HG02938 (cell line): ENCODE measurements around the gene CYBB.

Experiments used
- ATAC-seq: cut with Tn5 transposase; IDR thresholded peaks from one replicate; pipeline ENCODE4 v1.9.1; 2021; ENCODE audit warnings: mild to moderate bottlenecking, moderate library complexity; ENCODE audit not compliant: unreplicated experiment

Gene CYBB

DNA sequence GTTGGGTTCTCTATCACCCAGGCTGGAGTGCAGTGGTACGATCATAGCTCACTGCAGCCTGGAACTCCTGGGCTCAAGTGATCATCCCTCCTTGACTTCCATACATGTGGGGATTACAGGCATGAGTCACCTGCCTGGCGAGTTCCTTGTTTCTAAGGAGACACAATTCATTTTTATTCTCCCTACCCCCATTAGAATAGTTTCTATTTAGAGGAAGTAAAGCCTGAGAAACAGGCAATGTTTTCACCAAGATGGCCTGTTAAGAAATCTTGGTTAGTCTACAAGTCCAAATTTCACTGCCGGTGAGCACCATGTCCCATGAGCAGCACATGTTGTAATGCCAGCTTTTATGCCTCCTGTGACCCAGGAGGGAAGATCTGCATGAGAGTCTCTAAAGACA, 5.7 kb downstream of the CYBB start:
- ATAC-seq = no peak

DNA sequence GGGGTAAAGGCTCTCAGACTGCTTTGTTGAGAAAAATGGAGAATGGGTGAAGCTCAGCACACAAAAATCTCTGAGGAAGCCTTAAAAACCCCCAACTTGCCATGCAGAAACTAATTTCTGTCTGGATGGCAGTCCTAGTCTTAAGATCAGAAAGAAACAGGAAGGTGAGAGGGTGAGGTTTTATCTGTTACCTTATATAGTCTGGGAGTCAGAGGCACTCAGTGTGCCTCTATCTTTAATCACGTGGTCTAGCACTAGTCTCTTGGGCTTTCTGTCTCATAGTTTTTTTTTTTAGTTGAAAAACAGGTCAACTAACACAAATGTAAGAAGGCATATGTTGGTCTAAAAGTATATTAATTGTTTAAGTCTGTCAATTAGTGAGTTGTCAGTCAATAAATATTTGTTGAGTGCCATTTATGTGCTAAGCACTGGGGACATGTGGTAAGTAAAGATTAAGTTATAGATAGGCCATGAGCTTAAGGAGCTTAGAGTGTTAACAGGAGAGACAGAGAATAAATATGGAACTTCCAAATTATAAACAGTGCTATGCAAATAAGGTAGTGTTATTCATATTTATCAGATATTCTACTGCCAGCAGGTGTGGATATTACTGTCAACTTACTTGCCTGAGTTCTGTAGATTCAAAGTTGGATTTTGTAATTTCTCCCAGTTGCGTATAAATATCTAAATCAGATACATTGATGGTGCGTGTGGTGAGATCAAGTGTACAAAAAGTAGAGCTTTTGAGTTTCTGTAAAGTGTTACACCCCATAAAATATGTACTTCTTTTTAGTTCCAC, 7.0 kb downstream of the CYBB start:
- peak; percentile 71 for ATAC-seq

DNA sequence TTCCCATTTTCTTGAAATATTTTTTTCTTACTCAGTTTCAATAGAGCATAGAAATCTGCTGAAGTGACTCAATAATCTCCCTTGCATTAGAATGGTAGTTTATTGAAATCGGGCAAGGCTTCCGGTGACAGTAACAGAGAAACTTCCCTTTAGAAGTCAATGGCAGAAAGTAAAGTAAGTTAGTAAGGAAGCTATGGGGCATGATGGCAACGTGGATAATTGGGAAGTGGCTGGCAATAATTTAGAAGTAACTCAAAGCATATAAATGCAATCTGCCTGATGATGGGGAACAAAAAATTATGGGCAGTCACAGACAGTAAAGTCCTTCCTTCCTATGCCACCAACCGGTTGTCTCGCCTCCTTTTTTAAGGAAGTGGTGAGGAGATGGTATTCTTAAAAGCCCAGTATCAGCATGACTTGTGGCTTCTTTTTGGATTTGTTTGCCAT, 7.6 kb downstream of the CYBB start:
- ATAC-seq = peak; percentile 65

GRCh38 chrX:37796310-37796709, 16.5 kb downstream of the CYBB start:
- no peak for ATAC-seq

DNA sequence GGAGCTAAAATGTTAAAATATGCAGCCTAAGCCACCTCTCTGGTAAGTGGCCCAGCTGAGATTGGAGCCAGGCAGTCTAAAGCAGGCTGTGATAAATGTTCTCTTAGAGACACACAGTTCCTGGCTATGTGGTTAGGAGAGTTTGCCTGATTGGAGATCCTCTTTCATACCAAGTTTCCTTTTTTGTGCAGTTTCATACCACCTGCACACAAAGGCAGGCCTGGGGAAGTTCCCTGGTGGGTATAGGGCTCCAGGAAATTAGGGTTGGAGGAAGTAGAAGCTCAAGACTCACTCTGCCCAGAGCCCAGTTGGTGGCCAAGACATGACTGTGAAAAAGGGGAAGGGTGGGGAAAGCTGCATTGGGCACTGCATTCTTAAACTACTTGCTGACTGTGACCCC, 16.9 kb downstream of the CYBB start:
- ATAC-seq = peak; percentile 71

DNA sequence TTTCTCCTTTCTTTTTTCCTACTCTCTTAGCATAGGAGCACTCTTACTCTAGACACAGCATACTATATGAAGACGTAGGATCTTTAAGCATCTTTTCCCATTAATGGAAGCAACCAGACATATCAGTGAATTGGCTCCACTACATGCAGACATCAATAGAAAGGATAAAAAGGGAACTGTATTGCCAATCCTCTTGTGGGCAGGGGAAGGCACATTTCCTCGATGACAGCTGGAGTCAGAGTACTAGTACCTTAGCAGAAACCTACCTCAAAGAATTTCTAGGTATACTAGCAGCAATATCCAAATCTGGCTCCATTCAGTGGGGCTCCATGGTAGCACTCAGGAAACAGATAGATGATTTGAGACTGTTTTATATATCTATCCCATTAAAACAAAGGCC, 20.1 kb downstream of the CYBB start:
- no peak for ATAC-seq

- no peak for ATAC-seq
Measured at GRCh38 chrX:37800717-37801116, 20.9 kb downstream of the CYBB start.

GRCh38 chrX:37802028-37802427, 22.2 kb downstream of the CYBB start:
- no peak for ATAC-seq

DNA sequence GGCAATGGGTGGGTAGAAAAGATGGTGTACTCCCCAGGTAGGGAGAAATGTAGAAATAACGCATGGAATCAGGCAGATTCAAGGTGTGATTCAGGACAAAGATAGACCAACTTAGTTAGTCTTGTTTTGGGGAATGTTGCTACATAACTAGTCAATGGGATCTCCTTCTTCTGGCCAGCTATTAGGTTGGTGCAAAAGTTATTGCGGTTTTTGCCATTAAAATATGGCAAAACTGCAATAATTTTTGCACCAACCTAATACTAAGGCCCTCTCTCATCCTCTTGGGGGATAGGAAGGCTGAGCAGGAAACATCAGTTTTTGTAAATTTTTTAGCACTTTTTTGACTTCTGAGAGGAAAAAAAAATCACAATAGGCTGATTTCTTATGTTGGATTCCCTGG, 23.2 kb downstream of the CYBB start:
- ATAC-seq = no peak

GRCh38 chrX:37809970-37810369, 30.1 kb downstream of the CYBB start:
- no peak for ATAC-seq

GRCh38 chrX:37812110-37812509, 32.3 kb downstream of the CYBB start:
- no peak for ATAC-seq

DNA sequence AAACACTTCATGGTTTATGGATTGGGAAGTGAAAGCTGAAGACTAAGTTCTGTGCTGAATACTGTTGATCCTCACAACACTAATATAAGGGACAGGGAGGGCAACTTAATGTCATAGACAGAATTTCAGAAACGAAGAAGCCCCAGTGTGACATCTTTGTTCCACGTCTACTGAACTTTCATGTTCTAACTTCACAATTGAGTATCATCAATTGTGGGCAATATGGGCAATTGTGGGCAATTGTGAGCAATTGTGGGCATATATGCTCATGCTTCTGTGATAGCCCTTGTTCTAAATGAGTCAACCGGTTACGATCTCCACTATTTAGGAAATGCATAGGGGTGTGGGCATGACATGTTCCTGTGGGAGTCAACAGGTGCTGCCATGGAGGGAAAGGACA, 33.7 kb downstream of the CYBB start:
- ATAC-seq = no peak

DNA sequence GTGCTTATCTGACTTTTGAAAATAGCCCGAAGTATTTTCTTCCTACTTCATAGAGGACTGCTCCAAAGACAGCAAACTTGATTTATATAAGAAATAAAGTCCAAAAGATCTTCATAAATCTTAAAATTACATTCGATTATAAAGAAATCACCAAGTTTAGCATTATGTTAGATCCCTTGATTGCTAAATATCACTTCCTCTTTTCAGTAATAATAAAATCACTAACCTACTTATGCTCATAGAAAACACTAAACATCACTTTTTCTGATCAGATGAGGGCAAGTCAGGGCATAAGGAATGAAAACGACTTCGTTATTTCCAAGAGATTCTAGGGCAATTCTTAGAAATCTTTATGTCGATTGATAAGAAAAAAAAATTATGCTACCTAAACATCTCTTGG, 35.5 kb downstream of the CYBB start:
- no peak for ATAC-seq

DNA sequence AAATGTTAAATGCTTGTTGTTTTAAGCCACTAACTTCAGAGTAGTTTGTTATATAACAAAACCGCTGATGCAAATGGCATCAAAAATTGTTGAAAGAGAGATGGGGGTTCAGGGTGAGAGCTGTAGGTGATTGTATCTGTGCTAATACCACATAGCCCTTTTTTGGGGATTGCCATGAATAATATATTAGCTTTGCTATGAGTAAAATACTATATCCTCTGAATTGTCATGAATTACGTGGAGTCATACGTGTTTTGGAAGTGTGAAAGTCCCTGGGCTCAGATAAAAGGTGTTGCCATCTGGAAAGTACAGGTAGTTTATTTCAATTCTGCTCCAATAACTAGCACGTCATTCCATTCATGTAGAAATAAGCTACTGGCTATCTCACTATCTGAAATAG, 36.9 kb downstream of the CYBB start:
- no peak for ATAC-seq

- no peak for ATAC-seq
Measured at GRCh38 chrX:37817176-37817575, 37.3 kb downstream of the CYBB start.

GRCh38 chrX:37817579-37817978, 37.7 kb downstream of the CYBB start:
- peak; percentile 64 for ATAC-seq

DNA sequence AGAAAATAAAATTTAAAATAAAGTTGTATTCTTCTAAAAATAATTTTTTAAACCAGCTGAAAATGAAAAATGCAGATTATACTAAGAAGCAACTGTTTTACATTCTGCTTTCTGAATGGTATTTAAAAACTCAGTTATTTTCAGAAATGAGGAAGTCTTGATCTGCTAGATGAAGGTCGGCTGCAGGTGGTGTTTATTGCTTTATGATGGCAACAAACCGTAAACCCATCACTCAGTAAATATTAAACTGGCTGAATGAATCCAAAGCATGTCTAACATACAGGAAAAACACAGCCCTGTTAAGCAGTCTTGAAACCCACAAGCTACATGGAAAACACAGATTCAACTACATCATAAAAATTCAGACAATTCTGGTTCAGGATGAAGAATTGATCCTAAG, 38.2 kb downstream of the CYBB start:
- ATAC-seq = peak; percentile 64

DNA sequence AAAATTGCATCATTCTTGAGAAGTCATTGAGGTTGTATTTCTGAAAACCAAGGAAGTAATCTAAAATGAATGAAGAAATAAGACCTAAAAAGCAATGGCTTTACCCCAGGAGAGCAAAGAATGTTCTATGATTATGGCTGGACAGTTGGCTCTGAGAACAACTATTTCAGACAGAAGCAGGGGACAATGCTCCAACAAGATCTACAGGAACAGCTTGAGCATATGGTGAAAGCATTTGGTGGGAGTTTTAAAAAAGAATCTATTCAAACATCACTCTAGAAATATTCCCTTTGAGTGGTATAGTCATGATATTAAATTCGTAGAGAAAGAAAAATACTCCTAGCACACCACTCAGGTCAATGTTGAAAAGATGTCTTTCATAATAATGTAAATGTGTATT, 40.8 kb downstream of the CYBB start:
- ATAC-seq = no peak

GRCh38 chrX:37824491-37825214, 44.8 kb downstream of the CYBB start:
- no peak for ATAC-seq

DNA sequence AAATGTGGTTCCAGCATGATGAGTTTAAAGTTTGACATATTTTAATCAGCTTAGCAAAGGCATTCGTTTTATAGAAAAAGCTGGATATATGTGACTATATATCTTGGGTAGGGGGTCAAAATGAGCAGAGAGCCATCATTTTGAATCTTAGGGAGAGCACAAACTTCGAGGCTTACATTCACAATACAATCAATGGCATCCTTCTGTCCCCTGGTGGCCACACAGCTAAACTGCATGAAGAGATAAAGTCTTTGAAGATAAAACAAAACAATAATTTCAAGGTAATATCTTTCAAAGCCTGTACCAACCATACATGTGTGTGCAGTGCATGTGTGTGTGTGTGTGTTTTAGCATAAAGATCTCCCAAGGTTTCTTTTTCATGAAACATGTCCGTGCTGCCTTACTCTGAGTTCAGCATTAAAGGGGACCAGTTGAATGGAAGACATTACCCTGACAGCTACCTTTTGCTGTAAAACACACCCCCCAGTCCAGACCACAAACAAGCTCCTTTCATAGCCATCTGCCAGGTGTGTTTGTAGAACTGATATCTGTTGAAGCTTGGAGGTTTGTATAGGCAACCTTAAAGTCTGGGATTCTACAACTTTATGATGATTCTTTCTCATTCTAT, 45.5 kb downstream of the CYBB start:
- no peak for ATAC-seq

- ATAC-seq = no peak
Measured at GRCh38 chrX:37829721-37830120, 49.9 kb downstream of the CYBB start.

DNA sequence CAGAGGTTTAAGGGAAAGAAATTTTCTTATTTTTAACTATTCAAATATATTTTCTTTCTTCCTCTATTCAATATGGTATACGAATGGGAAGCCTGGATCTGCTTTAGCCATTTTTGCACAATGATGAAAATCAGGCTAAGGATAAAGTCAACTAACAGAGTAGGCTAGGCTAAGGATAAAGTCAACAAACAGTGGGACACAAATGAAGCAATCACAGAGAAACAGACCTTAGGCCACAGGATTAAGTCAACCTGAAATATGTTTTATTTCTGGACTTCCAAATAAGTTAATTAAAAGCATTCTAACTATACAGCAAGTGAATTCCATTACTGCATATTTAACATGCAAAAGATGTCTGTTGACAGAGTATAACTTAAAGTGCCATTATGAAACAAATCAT, 50.5 kb downstream of the CYBB start:
- no peak for ATAC-seq
